NB4 (cell line): Measurements from ENCODE around the gene MYADML2.

Experiments
- DNase-seq: peaks from one replicate; pipeline ENCODE4 v3.0.0; 2010; ENCODE audit warnings: low read depth
- H3K4me3 ChIP-seq: one replicate; pipeline ENCODE4 v1.5.1; 2011; ENCODE audit warnings: mild to moderate bottlenecking, low read depth, low read length, moderate library complexity
- MYC ChIP-seq: IDR thresholded peaks from 2 replicates; pipeline ENCODE4 v1.6.1; 2011; ENCODE audit warnings: low read depth, low read length
- POLR2A ChIP-seq: IDR thresholded peaks from 2 replicates; pipeline ENCODE4 v1.6.1; 2011; ENCODE audit warnings: mild to moderate bottlenecking; ENCODE audit not compliant: insufficient read length; ENCODE audit errors: extremely low read depth
- TF ChIP-seq, protein P1 (sequence below): IDR thresholded peaks from 2 replicates; pipeline ENCODE4 v1.6.1; 2011; ENCODE audit warnings: low read depth, low read length
- TF ChIP-seq, protein P2 (sequence below): IDR thresholded peaks from one replicate; pipeline ENCODE4 v1.5.1; 2012; ENCODE audit warnings: low read depth, low read length

MYADML2 gene

DNA sequence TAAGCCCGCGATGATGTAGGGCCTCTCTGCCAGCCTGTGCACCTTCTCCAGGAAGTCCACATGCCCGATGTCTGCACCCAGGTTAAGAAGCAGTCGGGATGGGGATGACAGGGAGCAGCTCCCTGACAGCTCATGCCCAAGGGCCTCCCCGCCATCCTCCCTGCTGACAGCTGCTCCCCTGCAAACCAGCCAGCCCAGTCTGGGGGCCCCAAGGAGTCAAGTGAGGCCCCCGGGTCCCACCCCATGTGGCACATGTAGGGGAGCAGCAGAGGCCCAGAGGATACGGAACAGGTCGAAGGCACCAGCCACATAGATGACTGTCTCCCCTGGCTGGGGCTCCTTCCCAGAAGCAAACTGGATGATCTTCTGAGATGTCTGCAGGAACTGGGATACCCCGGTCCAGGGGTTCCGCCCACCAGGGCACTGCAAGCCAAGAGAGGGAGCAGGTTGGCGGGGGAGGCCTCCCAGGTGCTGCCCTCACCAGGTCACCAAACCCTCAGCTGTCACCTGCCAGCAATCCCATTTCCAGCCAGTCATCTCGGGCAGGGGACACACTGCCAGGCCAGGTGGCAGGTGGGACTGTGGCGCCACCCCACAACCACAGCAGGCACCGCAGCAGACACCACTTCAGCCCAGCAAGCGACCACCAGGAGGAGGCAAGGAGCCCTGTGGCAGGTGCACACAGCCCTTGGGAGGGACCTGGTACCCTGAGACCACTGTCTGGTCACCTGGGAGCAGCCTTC lies 40.4 kb downstream of the MYADML2 start:
- TF ChIP-seq POLR2A (no peak), MYC (no peak)
- TF ChIP-seq, protein P1, sequence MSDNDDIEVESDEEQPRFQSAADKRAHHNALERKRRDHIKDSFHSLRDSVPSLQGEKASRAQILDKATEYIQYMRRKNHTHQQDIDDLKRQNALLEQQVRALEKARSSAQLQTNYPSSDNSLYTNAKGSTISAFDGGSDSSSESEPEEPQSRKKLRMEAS, result no peak
- DNase-seq, result no peak
- no peak overlapping the region for H3K4me3 ChIP-seq

DNA sequence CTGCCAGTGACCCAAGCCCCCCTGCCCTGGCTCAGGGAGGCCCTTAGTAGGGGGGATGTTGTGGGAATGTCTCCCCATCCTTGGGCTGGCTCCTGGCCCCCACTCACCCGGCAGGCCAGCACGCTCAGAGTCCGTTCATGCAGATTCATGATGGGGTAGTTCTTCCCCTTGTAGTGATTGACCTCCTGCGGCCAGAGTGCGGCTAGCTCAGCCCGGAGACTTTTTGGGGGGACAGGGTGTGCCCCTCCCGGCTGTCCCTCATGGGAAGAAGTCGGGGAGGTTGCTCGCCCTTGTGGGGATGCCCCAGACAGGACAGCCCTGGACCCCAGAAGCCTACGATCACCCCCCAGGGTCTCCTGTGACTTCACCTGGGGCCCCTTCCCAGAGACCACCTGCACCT lies 41.0 kb downstream of the MYADML2 start:
- DNase-seq, result no peak
- no peak overlapping the region for H3K4me3 ChIP-seq
- no peak for TF ChIP-seq POLR2A
- TF ChIP-seq, protein P1, result no peak
- TF ChIP-seq, protein P2, sequence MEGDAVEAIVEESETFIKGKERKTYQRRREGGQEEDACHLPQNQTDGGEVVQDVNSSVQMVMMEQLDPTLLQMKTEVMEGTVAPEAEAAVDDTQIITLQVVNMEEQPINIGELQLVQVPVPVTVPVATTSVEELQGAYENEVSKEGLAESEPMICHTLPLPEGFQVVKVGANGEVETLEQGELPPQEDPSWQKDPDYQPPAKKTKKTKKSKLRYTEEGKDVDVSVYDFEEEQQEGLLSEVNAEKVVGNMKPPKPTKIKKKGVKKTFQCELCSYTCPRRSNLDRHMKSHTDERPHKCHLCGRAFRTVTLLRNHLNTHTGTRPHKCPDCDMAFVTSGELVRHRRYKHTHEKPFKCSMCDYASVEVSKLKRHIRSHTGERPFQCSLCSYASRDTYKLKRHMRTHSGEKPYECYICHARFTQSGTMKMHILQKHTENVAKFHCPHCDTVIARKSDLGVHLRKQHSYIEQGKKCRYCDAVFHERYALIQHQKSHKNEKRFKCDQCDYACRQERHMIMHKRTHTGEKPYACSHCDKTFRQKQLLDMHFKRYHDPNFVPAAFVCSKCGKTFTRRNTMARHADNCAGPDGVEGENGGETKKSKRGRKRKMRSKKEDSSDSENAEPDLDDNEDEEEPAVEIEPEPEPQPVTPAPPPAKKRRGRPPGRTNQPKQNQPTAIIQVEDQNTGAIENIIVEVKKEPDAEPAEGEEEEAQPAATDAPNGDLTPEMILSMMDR, result no peak
- TF ChIP-seq MYC, result no peak

DNA sequence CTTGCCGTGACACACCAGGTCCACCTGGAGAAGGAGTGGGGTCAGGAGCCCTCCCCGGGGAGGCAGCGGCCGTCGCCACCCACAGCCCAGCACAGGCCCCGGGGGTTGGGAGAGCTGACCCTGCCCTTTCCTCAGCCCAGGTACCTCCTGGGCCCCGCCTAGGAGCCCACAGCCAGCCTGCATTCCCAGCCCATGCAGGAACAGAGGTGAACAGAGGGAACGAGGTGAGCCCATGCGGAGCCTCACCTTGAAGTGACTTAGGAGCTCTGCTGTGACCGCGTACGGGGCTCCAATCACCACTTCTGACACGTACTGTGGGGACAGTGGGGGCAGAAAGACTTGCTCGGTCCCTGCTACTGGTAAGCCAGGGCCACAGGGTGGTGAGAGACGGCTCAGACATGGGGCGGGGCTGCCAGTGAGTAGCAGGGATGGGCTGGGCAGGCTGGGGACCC lies 41.6 kb downstream of the MYADML2 start:
- DNase-seq, result no peak
- H3K4me3 ChIP-seq, result no peak overlapping the region
- no peak for TF ChIP-seq POLR2A
- TF ChIP-seq, protein P2, result no peak
- TF ChIP-seq, protein P1, result no peak
- TF ChIP-seq MYC, result no peak

DNA sequence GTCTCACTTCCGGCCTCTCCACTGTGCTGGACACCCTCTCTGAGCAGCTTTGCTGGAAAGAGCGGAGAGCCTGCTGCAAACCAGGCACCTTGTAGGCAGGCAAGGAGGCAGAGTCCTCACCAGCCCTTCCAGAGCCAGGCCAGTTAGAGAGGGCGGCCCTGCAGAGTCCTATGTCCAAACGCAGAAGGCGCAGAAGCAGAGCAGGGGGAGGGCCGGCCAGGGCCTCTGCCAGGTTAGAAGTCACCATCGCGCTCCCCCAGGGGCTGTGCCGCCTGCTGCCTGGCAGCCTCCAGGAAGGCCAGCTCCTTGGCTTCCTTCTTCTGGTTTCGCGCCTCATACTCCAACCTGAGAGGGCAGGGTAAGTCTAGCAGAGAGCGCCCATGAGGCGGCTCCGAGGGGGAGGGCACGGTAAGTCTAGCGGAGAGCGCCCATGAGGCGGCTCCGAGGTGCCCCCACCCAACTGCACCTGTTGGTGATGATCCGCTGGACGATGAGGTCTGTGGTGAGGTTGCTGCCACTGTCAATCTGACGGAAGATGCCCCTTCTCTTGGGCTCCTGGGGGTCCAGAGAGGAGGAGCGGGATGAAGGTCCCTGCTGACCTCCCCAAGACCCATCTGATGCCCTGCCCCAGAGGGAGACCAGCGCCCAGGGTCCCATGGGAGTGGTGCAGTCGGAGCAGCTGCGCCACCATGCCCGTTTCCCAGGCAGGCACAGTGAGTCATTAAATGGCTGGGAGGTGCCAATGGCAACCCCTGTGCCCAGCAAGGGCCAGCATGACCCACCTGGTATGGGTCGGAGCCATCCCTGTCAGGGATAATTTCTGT lies 42.2 kb downstream of the MYADML2 start:
- no peak for DNase-seq
- TF ChIP-seq POLR2A, result no peak
- TF ChIP-seq, protein P2, result no peak
- TF ChIP-seq, protein P1, result no peak
- no peak for TF ChIP-seq MYC
- H3K4me3 ChIP-seq, result no peak overlapping the region

DNA sequence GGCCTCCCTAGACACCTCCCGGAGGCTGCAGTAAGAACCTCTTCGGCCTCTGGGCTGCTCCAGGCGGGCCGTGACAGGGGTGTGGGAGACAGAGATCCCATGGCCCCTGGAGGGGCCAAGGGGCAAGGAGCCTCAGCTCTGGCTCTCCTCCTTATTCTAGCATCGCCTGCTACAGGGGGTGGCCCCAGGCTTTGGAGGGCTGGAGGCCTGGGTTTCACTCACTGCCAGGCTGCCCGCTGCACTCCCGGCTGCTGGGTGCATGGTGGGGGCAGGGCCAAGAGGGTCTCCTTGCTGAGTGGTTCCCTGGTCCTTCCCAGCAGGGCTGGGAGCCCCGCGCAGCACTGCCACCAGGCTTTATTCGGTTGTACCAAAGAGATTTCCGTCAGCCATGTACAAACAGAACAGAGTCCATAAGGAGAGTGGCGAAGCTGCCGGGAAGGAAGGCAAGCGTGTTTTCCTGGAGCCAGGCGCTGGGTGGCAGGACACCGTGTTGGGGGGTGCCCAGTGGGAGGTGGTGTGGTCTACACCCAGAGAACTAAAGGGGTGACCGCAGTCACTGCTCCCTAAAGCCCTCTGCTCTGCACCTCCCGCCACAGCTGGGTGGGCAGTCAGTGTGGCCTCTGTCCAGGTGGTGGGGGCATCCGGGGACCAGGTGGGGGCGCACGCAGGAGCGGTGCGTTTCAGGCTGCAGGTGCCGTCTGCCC lies 43.0 kb downstream of the MYADML2 start:
- DNase-seq, result no peak
- TF ChIP-seq, protein P2, result no peak
- no peak for TF ChIP-seq POLR2A
- TF ChIP-seq MYC, result no peak
- TF ChIP-seq, protein P1, result no peak
- H3K4me3 ChIP-seq, result no peak overlapping the region
